ENCODE measurements around the gene OGFOD3. TPM values are rescaled to one million over a fixed set of nuclear protein-coding genes. Genes with fewer than 3 reads are reported as not detected.
A peak's percentile ranks its signal among the peaks of the same experiment; 100 is the strongest.
"Not testable (repeated sequence)": the region's sequence is repeated elsewhere in the genome, so short reads cannot be mapped to it uniquely, and the experiment has no call there.

OGFOD3 gene, protein sequence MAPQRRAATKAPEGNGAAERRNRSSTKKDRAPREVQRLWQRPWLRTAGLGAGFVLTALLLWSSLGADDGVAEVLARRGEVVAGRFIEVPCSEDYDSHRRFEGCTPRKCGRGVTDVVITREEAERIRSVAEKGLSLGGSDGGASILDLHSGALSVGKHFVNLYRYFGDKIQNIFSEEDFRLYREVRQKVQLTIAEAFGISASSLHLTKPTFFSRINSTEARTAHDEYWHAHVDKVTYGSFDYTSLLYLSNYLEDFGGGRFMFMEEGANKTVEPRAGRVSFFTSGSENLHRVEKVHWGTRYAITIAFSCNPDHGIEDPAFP
- 25.1 and 27.9 TPM in 2 replicates for total RNA-seq

DNA sequence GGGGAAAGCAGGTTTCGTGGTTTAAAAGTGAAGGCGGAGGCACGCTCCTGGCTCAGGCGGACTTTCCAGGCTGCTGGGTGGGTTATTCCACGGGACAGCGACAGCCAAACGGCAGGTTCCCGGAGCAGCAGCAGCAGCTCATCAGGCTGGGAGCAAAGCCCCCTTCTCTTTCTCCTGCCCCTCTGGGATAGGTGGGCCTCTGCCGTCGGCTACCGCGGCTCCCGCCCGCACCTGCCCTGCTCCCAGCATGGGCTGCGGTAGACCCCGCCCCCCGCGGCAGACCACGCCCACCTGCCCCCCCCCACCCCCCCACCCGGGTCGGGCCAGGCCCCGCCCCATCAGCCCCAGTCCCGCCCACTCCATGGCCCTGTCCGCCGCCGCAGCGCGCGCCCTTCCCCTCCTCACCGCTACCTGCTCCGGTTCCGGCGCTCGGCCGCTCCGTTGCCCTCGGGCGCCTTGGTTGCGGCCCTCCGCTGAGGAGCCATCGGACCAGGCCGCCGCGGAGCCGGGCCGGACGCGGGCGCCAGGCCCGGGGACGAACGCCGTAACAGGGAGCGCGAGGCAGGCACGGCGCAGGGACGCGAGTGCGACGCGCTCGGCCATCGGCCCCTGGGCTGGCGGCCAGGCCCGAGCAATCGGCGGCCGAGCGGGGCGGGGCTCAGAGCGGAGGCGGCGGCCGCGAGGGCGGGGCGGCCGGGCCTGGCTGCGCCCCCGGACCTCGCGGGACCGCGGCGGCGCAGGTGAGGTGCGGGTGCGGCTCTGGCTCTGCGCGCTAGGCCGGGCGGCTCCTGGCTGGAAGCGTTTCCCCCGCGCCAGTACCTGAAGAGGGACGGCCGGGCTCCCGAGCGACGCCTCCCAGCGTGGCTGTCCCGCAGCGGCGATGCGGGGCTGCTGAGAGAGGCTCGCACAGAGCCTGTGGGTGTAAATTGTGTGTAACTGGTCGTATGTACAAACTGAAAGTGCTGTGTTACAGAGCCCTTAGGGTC lies at the start of gene OGFOD3, which contains the start of gene HEXD:
TSS of gene OGFOD3 (minus strand) at position 586 of the 986 bp plus-strand sequence. CDS start at position 485, 101 bp downstream.
TSS of gene HEXD (plus strand) at position 347 of the 986 bp plus-strand sequence. CDS start 1,453 bp downstream, outside the sequence.
- DNase-seq (ENCODE audit: extremely low read depth, low read depth, low spot score) = no peak

DNA sequence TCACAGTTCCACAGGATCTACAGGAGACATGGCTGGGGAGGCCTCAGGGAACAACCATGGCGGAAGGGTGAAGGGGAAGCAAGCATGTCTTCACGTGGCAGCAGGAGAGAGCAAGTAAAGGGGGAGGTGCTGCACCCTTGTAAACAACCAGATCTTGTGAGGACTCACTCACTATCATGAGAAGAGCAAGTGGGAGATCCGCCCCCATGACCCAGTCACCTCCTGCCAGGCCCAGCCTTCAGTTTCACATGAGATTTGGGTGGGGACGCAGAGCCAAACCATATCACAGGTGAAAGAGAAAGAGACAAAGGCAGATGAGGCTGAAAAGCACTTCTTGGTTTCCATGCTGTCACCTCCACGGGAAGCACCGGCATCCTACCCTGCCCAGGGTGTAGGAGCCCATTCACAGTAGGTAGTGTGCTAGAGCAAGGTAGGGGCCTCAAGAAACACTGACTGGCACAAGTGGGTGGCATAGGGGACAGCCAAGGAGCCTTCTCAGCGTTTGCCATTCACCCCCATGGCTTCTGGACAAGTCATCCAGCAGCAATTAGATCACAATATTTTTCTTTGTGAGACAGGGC lies 46.7 kb upstream of the OGFOD3 start:
- no peak for DNase-seq (ENCODE audit: extremely low read depth, low read depth, low spot score)

DNA sequence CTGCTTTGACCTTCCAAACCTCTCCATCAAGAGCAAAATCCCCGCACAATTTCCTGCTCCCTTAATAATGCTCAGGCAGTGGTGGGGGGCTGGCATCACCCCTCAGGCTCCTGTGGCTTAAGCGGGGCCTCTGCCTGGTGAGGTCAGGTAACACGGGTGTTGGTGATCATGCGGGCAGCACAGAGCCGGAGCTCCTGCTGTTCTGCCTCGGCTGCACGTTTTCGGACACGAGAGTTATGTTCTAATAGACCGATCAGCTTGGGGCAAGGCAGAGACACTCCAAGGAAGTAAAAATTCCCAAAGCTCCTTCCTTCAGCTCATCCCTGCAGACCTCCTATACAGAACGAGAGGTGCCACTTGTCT lies 46.2 kb upstream of the OGFOD3 start:
- no peak for DNase-seq (ENCODE audit: extremely low read depth, low read depth, low spot score)

GRCh38 chr17:82463925-82464566 lies 45.7 kb upstream of the OGFOD3 start:
- no peak for DNase-seq (ENCODE audit: extremely low read depth, low read depth, low spot score)

GRCh38 chr17:82463391-82463790 lies 45.0 kb upstream of the OGFOD3 start:
- DNase-seq (ENCODE audit: extremely low read depth, low read depth, low spot score) = no peak

DNA sequence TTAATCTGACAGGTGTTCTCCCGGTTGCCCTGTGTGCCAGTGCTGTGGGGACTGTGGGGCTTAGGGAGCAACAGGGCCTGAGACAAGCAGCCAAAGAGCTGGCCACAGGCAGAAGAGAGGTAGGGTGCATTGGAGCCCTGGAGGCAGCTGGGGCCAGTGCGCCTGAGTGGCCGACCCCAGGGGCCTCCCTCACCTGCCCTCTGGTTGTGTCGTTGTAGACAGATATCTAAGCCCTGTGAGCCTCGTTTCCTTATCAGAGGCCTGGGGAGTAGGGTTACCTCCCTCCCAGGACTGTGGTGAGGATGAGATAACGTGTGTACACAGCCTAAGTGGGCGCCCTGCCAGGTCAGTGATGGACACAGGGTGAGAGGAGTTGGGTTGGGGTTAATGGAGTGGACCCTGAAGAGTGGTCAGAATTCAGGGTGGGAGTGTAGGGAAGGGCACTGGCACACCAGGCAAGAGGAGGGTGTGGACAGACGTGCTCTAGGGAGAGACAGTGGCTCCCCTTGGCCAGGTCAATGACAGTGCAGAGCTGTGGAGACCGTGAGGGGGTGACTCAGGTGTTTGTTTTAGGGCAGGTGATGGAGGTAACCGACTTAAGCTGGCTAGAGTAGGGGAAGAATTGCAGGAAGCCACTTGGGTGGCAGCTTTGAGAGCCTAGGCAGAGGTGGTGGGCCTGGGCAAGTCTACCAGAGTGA lies 43.6 kb upstream of the OGFOD3 start:
- DNase-seq (ENCODE audit: extremely low read depth, low read depth, low spot score) = no peak

DNA sequence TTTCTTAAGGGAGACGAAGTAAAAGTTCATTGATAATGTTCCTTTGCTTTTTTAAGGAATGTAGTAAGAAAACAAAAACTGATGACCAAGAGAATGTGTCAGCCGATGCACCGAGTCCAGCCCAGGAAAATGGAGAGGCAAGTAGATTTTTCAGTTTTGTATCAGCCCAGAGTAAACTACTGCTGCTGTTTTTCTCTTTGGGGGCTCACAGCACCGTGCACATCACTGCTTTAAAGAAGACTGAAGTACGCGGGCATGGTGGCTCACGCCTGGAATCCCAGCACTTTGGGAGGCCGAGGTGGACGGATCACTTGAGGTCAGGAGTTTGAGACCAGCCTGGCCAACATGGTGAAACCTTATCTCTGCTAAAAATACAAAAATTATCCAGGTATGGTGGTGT lies 41.5 kb upstream of the OGFOD3 start:
- not testable (repeated sequence) for DNase-seq (ENCODE audit: extremely low read depth, low read depth, low spot score)

DNA sequence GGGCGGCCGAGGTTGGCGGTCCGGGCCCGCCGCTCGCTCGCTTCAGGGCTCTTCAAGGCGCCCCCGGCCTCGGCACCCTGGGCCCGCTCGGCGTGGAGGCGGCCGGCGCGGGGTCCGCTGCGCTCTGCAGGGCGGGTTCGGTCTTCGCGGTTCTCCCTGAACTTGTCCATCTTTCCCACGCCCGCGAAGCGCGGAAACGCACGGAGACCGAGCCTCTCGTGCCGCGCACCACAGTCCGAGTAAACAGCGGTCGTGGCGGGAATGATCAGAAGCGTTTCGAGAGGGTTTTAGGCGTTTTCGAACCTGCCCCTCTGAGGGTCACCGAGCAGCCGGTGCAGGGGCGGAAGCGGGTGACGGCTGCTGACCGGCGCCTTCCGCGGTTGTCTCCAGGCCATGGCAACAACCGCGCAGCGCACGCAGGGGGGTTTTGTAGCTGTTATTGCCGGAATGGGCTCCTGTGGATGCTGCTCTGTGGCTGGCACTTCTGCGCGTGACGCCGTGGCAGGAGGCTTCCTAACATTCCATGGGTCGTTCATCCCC lies 40.6 kb upstream of the OGFOD3 start:
- no peak for DNase-seq (ENCODE audit: extremely low read depth, low read depth, low spot score)

GRCh38 chr17:82458179-82458884 lies 39.9 kb upstream of the OGFOD3 start, which contains the start of gene NARF:
NARF (plus strand) TSS chr17:82458741; CDS start chr17:82458804, 63 bp downstream.
- DNase-seq (ENCODE audit: extremely low read depth, low read depth, low spot score) = peak; percentile 64

- DNase-seq (ENCODE audit: extremely low read depth, low read depth, low spot score) = peak; percentile 67
These were observed 39.5 kb upstream of the OGFOD3 start for GRCh38 chr17:82457929-82458178.

- DNase-seq (ENCODE audit: extremely low read depth, low read depth, low spot score) = no peak
These were observed 38.9 kb upstream of the OGFOD3 start for GRCh38 chr17:82457073-82457928.

DNA sequence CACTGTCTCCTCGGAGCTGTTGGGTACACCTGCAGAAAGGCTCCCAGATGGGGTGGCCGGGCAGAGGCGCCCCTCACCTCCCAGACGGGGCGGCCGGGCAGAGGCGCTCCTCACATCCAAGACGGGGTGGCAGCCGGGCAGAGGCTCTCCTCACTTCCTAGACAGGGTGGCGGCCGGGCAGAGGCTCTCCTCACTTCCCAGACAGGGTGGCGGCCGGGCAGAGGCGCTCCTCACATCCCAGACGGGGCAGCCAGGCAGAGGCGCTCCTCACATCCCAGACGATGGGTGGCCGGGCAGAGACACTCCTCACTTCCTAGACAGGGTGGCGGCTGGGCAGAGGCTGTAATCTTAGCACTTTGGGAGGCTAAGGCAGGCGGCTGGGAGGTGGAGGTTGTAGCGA lies 35.3 kb upstream of the OGFOD3 start:
- DNase-seq (ENCODE audit: extremely low read depth, low read depth, low spot score) = not testable (repeated sequence)

DNA sequence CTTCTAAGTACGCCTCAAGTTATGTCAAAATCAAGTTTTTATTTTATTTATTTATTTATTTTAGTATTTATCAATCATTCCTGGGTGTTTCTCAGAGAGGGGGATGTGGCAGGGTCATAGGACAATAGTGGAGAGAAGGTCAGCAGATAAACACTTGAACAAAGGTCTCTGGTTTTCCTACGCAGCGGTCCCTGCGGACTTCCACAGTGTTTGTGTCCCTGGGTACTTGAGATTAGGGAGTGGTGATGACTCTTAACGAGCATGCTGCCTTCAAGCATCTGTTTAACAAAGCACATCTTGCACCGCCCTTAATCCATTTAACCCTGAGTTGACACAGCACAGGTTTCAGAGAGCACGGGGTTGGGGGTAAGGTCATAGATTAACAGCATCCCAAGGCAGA lies 34.8 kb upstream of the OGFOD3 start:
- not testable (repeated sequence) for DNase-seq (ENCODE audit: extremely low read depth, low read depth, low spot score)

DNA sequence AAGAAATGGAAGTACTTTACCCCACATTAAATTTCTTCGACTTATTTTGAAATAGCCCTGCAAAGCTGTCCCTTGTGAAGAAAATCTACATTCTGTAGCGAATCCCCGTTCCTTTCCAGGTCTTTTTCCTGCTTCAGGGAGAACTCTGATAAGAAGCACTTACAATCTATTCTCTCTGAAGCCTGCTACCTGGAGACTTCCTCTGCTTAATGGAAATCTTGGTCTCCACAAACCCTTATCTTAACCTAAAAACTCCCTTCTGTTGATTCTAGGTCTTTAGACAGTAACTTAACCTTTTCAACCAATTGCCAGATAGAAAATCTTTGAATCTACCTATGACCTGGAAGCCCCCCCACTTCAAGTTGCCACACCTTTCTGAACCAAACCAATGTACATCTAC lies 33.8 kb upstream of the OGFOD3 start:
- no peak for DNase-seq (ENCODE audit: extremely low read depth, low read depth, low spot score)

DNA sequence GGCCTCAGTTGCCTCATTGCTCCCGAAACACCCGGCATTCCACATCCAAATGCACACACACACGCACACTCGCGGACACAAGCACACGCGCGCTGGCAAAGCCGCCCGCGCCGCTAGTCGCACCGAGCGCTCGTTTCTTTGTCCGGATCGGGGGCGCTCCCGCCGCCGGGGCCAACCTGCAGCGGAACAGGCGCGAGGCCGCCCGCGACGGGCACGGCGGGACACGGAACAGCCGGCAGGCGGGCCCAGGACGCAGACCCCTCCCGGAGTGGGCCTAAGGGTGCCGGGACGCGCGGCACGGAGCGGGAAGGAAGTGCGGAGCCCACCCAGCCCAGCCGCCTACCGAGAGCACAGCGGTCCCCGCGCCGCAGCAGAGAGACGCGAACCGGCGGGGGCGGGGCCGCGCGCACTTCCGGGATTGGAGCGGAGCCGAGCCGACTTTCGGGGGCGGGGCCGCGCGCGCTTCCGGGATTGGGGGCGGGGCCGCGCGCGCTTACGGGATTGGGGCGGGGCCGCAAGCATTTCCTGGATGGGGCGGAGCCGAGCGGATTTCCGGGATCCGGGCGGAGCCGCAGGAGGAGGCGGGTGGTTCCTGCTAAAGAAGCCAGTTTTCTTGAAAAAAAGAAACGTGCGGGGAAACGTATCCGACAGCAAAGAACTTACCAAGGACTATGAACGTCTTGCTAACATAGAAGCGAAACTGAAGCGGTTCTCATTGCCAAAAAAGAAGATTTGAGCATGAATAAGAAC lies 32.1 kb upstream of the OGFOD3 start, which contains the start of gene CYBC1:
TSS of gene CYBC1 (minus strand) at position 396 of the 750 bp plus-strand sequence. CDS start 1,498 bp downstream, outside the sequence.
- DNase-seq (ENCODE audit: extremely low read depth, low read depth, low spot score) = peak; percentile 57

DNA sequence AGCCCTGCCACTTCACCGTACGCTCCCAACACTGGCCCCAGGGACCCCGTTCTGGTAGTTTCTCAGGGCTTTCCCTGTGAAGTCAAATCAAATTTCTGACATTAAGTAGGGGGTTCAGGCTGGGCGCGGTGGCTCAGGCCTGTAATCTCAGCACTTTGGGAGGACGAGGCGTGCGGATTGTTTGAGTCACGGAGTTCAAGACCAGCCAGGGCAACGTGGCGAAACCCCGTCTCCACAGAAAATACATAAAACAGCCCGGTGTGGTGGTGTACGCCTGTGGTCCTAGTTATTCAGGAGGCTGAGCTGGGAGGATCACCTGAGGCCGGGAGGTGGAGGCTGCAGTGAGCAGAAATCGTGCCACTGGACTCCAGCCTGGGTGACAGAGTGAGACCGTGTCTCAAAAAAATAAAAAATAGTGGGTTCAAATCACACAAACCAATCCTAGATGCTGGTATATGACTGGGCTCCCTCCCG lies 31.5 kb upstream of the OGFOD3 start:
- no peak for DNase-seq (ENCODE audit: extremely low read depth, low read depth, low spot score)

DNA sequence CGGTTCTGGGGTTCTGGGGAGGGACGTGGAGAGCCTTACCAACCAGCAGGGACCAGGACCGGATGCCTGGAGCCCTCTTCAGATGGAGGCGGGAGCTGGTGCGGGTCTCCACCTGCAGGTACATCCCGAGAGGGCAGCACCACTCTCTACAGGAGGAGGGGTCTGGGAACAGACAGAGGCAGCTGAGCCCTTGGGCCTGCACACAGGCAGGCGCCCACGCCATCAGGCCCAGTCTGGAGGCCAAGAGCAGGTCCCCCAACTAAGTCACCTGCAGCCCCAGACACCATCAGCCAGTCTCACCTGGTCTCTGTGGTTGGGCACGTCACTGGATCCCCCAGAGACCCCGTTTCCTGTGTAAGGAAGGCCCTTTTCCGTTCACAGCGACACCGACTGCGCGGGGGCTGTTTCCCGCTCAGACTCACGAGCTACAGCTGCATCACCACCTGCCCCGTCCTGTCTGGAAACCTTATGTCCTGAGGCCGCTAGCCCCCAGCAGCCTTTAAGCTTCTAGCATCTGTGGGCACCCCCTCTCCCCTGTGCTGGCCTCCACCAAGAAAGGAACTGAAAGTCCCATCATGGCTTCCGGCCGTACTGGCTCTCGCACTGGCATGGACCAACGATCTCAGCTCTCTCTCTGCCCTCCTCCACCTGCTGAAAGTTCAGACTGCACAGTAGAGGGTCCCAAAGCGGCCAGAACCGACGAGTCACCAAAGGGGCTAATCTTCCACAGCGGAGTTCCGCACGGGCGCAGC lies 30.9 kb upstream of the OGFOD3 start:
- no peak for DNase-seq (ENCODE audit: extremely low read depth, low read depth, low spot score)

Measured in glomerular endothelial cell (primary cell).